Prostate gland (tissue), 2 donors: ENCODE results near the gene GNRH2.

Source experiments
- POLR2A ChIP-seq: fragments of 450-650 bp; IDR thresholded peaks from one replicate; pipeline ENCODE4 v1.6.1; 2016; ENCODE audit warnings: antibody characterized with exemption, mild to moderate bottlenecking
- POLR2AphosphoS5 ChIP-seq: sonication (generic); formaldehyde crosslinking; IDR thresholded peaks from one replicate; pipeline ENCODE4 v1.6.1; 2017; ENCODE audit warnings: antibody characterized with exemption
- TF ChIP-seq, protein P1 (sequence below), 4 experiments: fragments of 200-600 bp in 2 of 4; fragments of 450-650 bp in 2 of 4; sonication (generic) in 2 of 4; IDR thresholded peaks; 1 replicate in 3 of 4; 2 replicates in 1 of 4; pipeline ENCODE4 v1.5.1; 2016 to 2019; ENCODE audit warnings: antibody characterized with exemption in 4 of 4, mild to moderate bottlenecking in 2 of 4, moderate library complexity in 2 of 4

DNA sequence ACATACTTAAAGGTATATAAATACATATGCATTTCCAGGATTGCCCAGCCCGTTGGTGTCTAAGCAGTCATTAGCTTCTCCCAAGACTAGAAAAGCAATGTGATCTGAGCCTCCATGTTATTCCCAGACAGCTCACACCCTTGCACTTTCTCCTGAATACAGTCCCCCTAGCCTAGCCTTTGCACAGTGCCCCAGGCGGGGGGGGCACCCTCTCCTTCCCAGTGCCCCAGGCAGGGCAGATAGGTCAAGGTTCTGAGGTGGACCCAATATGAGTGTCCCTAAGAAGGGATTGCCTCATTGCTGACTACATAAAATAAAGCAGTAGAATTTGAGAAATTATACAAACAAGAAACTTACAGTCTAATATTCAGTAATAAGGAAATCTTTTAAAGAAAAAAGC is 15.4 kb upstream of the GNRH2 start:
- TF ChIP-seq, protein P1, sequence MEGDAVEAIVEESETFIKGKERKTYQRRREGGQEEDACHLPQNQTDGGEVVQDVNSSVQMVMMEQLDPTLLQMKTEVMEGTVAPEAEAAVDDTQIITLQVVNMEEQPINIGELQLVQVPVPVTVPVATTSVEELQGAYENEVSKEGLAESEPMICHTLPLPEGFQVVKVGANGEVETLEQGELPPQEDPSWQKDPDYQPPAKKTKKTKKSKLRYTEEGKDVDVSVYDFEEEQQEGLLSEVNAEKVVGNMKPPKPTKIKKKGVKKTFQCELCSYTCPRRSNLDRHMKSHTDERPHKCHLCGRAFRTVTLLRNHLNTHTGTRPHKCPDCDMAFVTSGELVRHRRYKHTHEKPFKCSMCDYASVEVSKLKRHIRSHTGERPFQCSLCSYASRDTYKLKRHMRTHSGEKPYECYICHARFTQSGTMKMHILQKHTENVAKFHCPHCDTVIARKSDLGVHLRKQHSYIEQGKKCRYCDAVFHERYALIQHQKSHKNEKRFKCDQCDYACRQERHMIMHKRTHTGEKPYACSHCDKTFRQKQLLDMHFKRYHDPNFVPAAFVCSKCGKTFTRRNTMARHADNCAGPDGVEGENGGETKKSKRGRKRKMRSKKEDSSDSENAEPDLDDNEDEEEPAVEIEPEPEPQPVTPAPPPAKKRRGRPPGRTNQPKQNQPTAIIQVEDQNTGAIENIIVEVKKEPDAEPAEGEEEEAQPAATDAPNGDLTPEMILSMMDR (IDR thresholded peaks at IDR 0.05), result no peak
- TF ChIP-seq POLR2AphosphoS5 (no peak), POLR2A (no peak)
